Psoas muscle (tissue), 8 donors: ENCODE measurements around the gene TPO. TPM values are rescaled to one million over a fixed set of nuclear protein-coding genes. Genes with fewer than 3 reads are reported as not detected.

ENCODE experiments used
- ATAC-seq, 4 donors: fragments of 200-7000 bp; cut with Tn5 transposase; one replicate each; pipeline ENCODE4 v1.9.1; 2020; ENCODE audit warnings: moderate library complexity in 3 of 4, mild to moderate bottlenecking in 2 of 4
- DNase-seq, 2 donors: peaks; one replicate each; pipeline ENCODE4 v3.0.0-alpha.2; 2020
- H3K27ac ChIP-seq: fragments of 200-600 bp; one replicate; pipeline ENCODE4 v1.8.0; 2022
- H3K27me3 ChIP-seq, 3 donors: fragments of 200-600 bp in 1 of 3; one replicate each; pipeline versions ENCODE4 v1.6.1 to v1.8.0; 2013 to 2022; ENCODE audit warnings: low read length in 2 of 3, mild to moderate bottlenecking in 2 of 3, moderate library complexity in 1 of 3; ENCODE audit not compliant: insufficient read depth in 3 of 3
- H3K36me3 ChIP-seq, 2 donors: fragments of 200-600 bp in 1 of 2; one replicate each; pipeline versions ENCODE4 v1.6.1 to v1.8.0; 2013 to 2022; ENCODE audit warnings: low read depth in 1 of 2, mild to moderate bottlenecking in 1 of 2, moderate library complexity in 1 of 2; ENCODE audit not compliant: insufficient read depth in 1 of 2
- H3K4me1 ChIP-seq: fragments of 200-600 bp; one replicate; pipeline ENCODE4 v1.8.0; 2022
- H3K4me3 ChIP-seq: fragments of 200-600 bp; one replicate; pipeline ENCODE4 v1.8.0; 2022; ENCODE audit warnings: mild to moderate bottlenecking
- H3K9me3 ChIP-seq: fragments of 200-600 bp; one replicate; pipeline ENCODE4 v1.8.0; 2022
- CTCF ChIP-seq: fragments of 200-600 bp; IDR thresholded peaks from one replicate; pipeline ENCODE4 v1.8.0; 2022; ENCODE audit warnings: antibody characterized with exemption
- WGBS, 3 donors: extraction: QIAGEN DNeasy Blood & Tissue Kit; methylation state at CpG; one replicate each; pipeline versions ENCODE4 v1.1.6 to v1.1.7; 2013; 5-methylcytosine and 5-hydroxymethylcytosine counted together
- intact Hi-C, 2 donors: fragments of 100-400 bp; cut with DNase I; formaldehyde crosslinking; loops; one replicate each; pipeline versions ENCODE4 v1.11.0 to v1.14.2; 2022
- polyA plus RNA-seq, 3 donors: library from polyadenylated mRNA; stranded (reverse); fragments of 200-250 nt; gene quantifications; one replicate each; pipeline ENCODE4 v1.2.3, GENCODE V29; 2013
- total RNA-seq, 4 donors: library from RNA; stranded (reverse); fragmentation: NEBNext Ultra II Directional in 2 of 4; extraction: Animal tissue kit (Norgen Biotek cat#: 25700) in 2 of 4; gene quantifications; one replicate each; pipeline versions ENCODE4 v1.2.1 to v1.2.4, GENCODE V29; 2021 to 2023
- donor health status: healthy with polysubstance abuse.
- donor health status: DM: no; HTN: no; CAD: no; lungs with moderate emphysema.
- donor health status: Bipolar disorder and iron deficiency.
- donor health status: healthy.
- donor health status: DM: yes; HTN: yes; CAD: no.
- donor health status: DM: no; HTN: no; CAD: no.
- donor health status: DM: no; HTN: no; CAD: no.
- donor health status: DM: yes; HTN: yes; CAD: no.

TPO gene
- total and polyA plus RNA-seq, 7 donors: 2.1 to 4.5 (median 3.8) TPM

GRCh38 chr2:1561811-1562421 lies 148.7 kb downstream of the TPO start:
- DNase-seq (no peak), ATAC-seq (no peak)
- H3K27me3 ChIP-seq: no peaks in the 10 kb centered on the region
- no peaks in the 10 kb centered on the region for H3K4me1 ChIP-seq
- TF ChIP-seq CTCF: no peak
- no peak overlapping the region for H3K4me3 ChIP-seq
- H3K9me3 ChIP-seq: no peaks in the 10 kb centered on the region
- intact Hi-C loops: no loop called here
- H3K27ac ChIP-seq: no peak overlapping the region
- no peaks in the 10 kb centered on the region for H3K36me3 ChIP-seq
- 37 to 48% (median 43%) methylated on average over 24 of the region's 24 CpGs for WGBS, 3 donors

- intact Hi-C loops: no loop called here
- Histone ChIP-seq H3K9me3 (no peaks in the 10 kb centered on the region), H3K4me3 (no peak overlapping the region), H3K36me3 (no peaks in the 10 kb centered on the region), H3K27ac (no peak overlapping the region), H3K4me1 (no peaks in the 10 kb centered on the region), H3K27me3 (no peaks in the 10 kb centered on the region)
- DNase-seq (no peak), ATAC-seq (no peak)
- WGBS, 3 donors: 86 to 88% (median 87%) methylated on average over 32 of the region's 32 CpGs
- TF ChIP-seq CTCF: no peak
Observed at GRCh38 chr2:1563084-1563857, 150.0 kb downstream of the TPO start.

GRCh38 chr2:1563943-1564891 lies 151.0 kb downstream of the TPO start:
- WGBS, 3 donors: 74 to 80% (median 75%) methylated on average over 23 of the region's 23 CpGs

More at GRCh38 chr2:1563943-1564891, 151.0 kb downstream of the TPO start:
- TF ChIP-seq CTCF: no peak
- Histone ChIP-seq H3K9me3 (no peaks in the 10 kb centered on the region), H3K36me3 (no peaks in the 10 kb centered on the region), H3K4me3 (no peak overlapping the region), H3K27me3 (no peaks in the 10 kb centered on the region), H3K4me1 (no peaks in the 10 kb centered on the region), H3K27ac (no peak overlapping the region)
- ATAC-seq (no peak), DNase-seq (no peak)
- intact Hi-C loops: no loop called here
